Measurements from ENCODE around the gene PRKAR1B.

DNA sequence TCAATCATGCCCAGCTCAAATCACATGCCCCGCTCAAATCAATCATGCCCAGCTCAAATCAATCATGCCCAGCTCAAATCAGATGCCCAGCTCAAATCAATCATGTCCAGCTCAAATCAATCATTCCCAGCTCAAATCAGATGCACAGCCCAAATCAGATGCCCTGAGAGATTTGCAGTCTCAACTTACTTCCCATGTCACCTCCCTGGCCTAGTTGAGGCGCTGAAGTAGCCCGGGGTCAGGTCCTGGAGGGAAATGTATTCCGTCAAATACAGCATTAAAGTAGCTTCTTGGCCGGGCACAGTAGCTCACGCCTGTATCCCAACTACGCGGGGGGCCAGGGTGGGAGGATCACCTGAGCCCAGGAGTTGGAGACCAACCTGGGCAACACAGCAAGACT, 15.7 kb upstream of the PRKAR1B start:
- TF ChIP-seq CEBPB (IDR thresholded peaks at IDR 0.05) (no peak), EP300 (IDR thresholded peaks at IDR 0.05; ENCODE audit: borderline replicate concordance) (no peak), TAF1 (IDR thresholded peaks at IDR 0.05; ENCODE audit: low read depth) (no peak)
- TF ChIP-seq, protein P1, sequence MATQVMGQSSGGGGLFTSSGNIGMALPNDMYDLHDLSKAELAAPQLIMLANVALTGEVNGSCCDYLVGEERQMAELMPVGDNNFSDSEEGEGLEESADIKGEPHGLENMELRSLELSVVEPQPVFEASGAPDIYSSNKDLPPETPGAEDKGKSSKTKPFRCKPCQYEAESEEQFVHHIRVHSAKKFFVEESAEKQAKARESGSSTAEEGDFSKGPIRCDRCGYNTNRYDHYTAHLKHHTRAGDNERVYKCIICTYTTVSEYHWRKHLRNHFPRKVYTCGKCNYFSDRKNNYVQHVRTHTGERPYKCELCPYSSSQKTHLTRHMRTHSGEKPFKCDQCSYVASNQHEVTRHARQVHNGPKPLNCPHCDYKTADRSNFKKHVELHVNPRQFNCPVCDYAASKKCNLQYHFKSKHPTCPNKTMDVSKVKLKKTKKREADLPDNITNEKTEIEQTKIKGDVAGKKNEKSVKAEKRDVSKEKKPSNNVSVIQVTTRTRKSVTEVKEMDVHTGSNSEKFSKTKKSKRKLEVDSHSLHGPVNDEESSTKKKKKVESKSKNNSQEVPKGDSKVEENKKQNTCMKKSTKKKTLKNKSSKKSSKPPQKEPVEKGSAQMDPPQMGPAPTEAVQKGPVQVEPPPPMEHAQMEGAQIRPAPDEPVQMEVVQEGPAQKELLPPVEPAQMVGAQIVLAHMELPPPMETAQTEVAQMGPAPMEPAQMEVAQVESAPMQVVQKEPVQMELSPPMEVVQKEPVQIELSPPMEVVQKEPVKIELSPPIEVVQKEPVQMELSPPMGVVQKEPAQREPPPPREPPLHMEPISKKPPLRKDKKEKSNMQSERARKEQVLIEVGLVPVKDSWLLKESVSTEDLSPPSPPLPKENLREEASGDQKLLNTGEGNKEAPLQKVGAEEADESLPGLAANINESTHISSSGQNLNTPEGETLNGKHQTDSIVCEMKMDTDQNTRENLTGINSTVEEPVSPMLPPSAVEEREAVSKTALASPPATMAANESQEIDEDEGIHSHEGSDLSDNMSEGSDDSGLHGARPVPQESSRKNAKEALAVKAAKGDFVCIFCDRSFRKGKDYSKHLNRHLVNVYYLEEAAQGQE (IDR thresholded peaks at IDR 0.05; ENCODE audit: low read depth) = no peak
- TF ChIP-seq, protein P2, sequence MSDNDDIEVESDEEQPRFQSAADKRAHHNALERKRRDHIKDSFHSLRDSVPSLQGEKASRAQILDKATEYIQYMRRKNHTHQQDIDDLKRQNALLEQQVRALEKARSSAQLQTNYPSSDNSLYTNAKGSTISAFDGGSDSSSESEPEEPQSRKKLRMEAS (IDR thresholded peaks at IDR 0.05) = no peak
